AG04449 (cell line): Measurements from ENCODE around the gene MYMK.

Experiments
- CTCF ChIA-PET: fragments of 350-600 bp; formaldehyde crosslinking; extraction: SDS; loops from one replicate; lab custom pipeline; 2021; ENCODE audit warnings: antibody characterized with exemption; lab: Yijun Ruan, JAX
- POLR2A ChIA-PET: fragments of 400-600, 350-600 bp; formaldehyde crosslinking; extraction: SDS; loops from one replicate; lab custom pipeline; 2020; ENCODE audit warnings: antibody characterized with exemption, inconsistent platforms; lab: Yijun Ruan, JAX
- DNase-seq: peaks from one replicate; pipeline ENCODE4 v3.0.0-alpha.2; 2010; ENCODE audit warnings: low read depth, low spot score
- H3K4me3 ChIP-seq: 2 replicates; pipeline ENCODE4 v1.5.1; 2011; ENCODE audit warnings: low read depth, mild to moderate bottlenecking, control low read depth, low read length
- TF ChIP-seq, protein P1 (sequence below): IDR thresholded peaks from one replicate; pipeline ENCODE4 v1.5.1; 2011; ENCODE audit warnings: mild to moderate bottlenecking, moderate library complexity, low read length, control low read depth, inconsistent platforms; ENCODE audit not compliant: insufficient read depth; ENCODE audit errors: missing control alignments

Gene MYMK

DNA sequence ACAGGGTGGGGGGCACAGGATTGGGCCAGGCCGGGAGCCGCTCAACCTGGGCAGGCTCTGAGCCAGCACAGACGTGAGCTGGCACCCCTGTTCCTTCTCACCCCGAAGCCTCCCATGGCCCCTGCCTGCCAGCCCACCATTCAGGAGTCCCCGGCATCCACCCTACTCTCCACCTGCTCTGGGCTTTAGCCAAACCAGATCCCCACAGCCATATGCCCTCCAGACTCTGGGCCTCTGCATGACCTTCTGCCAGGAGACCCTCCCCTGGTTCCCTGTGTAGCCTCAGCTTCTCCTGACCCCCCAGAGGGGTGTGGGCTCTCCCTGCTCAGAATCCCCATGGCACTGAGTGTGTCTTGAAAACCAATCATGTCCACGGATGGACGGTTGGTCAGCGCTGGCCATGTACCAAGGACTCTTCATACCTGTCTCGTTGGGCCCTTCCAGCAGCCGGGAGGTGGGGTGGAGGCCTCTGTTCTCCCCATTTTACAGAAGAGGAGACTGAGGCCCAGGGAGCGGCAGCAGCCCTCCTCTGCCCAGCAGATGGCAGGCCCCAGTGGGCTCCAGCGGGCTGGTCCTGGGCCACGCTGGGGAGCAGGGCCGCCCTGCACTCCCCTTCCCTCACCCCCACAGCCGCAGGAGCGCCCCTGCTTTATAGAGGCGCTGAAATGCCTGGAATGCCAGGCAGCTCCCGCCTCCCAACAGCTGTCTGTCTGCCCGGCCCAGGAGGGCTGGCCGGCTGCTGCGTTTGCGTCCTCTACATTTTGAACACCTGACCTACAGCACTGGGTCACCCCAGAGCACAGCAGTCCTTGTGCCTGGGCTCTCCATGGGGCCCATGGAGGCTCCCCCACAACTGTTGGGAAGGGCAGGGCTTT, 3.5 kb upstream of the MYMK start:
- H3K4me3 ChIP-seq: no peak overlapping the region
- ChIA-PET CTCF (no interaction called here), POLR2A (no interaction called here)
- DNase-seq: no peak
- TF ChIP-seq, protein P1, sequence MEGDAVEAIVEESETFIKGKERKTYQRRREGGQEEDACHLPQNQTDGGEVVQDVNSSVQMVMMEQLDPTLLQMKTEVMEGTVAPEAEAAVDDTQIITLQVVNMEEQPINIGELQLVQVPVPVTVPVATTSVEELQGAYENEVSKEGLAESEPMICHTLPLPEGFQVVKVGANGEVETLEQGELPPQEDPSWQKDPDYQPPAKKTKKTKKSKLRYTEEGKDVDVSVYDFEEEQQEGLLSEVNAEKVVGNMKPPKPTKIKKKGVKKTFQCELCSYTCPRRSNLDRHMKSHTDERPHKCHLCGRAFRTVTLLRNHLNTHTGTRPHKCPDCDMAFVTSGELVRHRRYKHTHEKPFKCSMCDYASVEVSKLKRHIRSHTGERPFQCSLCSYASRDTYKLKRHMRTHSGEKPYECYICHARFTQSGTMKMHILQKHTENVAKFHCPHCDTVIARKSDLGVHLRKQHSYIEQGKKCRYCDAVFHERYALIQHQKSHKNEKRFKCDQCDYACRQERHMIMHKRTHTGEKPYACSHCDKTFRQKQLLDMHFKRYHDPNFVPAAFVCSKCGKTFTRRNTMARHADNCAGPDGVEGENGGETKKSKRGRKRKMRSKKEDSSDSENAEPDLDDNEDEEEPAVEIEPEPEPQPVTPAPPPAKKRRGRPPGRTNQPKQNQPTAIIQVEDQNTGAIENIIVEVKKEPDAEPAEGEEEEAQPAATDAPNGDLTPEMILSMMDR: no peak

DNA sequence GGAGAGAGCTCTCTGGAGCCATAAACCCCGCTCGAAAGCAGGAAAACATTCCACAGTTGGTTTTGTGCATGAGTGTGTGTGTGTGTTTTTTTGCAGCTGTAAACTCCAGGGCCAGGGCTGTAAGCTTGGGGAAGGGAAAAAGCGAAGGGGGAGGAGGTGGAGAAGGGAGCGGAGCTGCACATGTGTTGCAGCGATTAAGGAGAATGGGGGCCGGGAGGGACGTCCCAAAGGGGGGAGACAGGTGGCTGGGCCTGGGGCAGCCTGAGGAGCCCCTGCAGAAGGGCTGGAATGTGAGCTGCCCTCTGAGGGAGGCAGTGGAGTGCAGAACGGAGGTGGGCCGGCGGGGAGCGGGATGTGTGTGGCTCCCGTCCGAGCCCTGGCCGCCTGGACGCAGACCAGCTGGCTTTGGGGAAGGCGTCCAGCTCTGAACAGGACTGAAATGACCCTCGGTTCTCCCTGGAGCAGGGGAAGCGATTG, 2.7 kb upstream of the MYMK start:
- TF ChIP-seq, protein P1: no peak
- ChIA-PET CTCF (no interaction called here), POLR2A (no interaction called here)
- no peak for DNase-seq
- H3K4me3 ChIP-seq: no peak overlapping the region

DNA sequence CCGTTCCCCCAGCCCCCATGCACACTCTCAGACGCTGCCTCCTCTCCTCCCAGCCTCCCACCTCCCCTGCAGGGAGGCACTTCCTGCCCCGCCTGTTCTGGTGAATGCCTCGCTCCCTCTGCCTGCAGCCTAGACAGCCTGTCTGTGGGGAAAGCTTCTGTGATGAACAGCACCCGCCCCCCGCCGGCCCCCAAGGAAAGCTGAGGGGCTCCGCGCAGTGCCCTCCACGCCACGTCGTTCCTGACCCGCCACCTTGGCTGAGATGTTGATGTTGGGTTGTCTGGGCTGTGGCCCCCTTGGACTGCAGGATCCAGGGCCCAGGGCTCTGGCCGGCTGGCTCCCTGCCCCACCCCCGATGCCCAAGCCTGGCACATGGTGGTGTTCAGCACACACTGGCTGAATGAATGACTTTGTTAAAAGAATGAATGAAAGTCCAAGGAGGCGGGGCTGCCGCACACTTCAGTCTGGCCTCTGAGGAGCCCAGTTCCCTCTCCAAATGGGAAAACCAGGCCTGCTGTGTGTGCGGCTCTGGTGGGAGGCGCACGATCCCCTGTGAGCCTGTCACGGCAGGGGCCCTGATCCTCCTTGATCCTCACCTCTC, 2.1 kb upstream of the MYMK start:
- ChIA-PET CTCF (no interaction called here), POLR2A (no interaction called here)
- TF ChIP-seq, protein P1: no peak
- no peak for DNase-seq
- no peak overlapping the region for H3K4me3 ChIP-seq

DNA sequence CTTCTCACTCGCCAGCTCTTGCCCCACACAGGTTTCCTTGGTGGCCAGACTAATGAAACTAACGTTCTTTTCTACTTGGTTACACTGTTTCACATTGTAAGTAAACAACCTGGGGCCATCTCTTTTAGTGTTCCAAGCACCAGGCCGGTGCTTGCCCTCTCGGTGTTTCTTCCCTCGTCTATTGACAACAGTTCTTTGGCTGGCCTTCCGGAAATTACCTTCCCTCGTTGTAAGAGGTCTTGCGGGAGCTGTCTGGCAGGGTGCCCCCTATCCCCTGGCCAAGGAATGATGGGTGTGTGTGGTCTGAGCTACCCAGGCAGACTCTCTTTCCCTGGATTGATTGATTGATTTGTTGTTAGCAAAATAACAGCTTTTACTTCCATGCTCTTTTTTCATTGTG, 918 bp upstream of the MYMK start:
- ChIA-PET CTCF (no interaction called here), POLR2A (no interaction called here)
- no peak for DNase-seq
- TF ChIP-seq, protein P1: no peak
- H3K4me3 ChIP-seq: no peak overlapping the region

DNA sequence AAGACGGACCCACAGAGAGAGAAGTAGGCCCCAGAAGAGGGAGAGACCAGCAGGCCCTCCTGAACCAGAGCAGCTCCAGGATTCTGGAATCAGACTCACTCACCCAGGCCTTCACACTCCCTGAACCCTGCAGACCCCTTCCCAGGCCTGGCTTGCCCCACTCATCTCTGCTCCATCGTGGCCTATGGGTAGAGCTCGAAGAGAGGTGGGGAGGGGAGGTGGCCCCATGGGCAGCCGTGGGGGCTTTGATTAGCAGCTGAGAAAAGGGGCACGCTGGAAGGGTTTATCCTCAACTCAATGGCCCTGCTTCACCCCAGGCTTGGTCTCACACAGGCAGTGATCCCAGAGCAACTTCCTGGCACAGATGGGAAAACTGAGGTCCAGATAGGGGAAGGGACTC, 613 bp downstream of the MYMK start:
- H3K4me3 ChIP-seq: no peak overlapping the region
- ChIA-PET POLR2A (no interaction called here), CTCF (no interaction called here)
- TF ChIP-seq, protein P1: no peak
- DNase-seq: no peak

DNA sequence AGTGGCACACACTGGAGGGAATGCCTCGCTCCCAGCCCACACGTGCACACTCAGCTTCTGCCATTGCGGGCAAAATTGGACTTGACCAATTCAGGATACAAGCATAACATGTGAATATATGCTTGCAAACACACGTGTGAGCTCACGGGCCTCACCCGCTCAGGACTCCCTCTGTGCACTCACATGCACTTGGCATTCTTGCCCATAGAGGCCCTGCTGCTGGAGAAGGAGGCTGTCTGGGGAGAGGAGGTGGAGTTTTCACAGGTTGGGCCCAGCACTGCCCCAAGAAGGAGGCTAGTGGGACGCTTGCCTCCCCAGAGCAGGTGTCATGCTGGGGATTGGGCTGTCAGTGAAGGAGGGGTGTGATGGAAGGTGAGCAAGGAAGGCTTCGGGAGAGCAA, 1.7 kb downstream of the MYMK start:
- H3K4me3 ChIP-seq: no peak overlapping the region
- ChIA-PET CTCF (no interaction called here), POLR2A (no interaction called here)
- TF ChIP-seq, protein P1: no peak
- no peak for DNase-seq
